ENCODE results near the gene FMO3. TPM values are rescaled to one million over a fixed set of nuclear protein-coding genes. Genes with fewer than 3 reads are reported as not detected.

FMO3 gene
- total and polyA plus RNA-seq, 2 donors (not counting 3 experiments of a cell fraction or from before 2014, with no cell fraction given): not detected

DNA sequence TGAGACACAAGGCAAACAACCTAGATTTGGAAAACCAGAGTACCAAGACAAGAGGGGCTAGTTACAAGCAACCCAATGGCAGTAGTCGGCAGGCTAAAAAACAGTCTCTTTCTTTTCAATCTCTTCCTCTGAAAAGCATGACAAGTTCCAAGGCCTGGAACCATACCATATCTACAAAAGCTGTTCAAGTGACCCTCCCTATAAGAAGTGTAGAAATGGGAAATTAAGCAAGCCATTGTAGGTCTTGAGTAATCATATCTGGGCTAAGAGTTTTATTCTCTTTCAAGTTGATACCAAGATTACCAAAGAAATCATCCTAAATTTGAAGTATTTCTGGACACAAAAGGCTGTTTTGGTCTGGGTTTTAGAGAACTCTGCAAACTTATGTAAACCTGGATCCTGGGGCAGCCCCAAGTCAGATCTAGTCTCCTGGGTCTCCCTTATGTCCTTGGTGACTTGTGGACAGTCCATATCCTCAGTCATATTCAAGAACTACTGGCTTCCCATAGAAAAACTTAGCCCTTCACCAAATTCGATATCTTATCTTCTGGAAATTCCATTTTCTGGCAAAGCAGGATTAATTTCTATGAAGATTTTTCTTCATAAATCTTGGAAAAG, 24.7 kb downstream of the FMO3 start:
- Histone ChIP-seq H3K27ac (ENCODE audit: insufficient read depth, low read depth, low read length) (no peak overlapping the region), H3K9ac (replicated peaks; ENCODE audit: extremely low read depth, insufficient read depth, low read length) (no peak overlapping the region), H3K79me2 (ENCODE audit: control insufficient read depth, insufficient read depth, low read length) (no peaks in the 10 kb centered on the region), H3K4me2 (ENCODE audit: insufficient read depth, low read length) (no peak overlapping the region), H3K9me1 (replicated peaks; ENCODE audit: control insufficient read depth, extremely low read depth, insufficient read depth, low read length) (no peaks in the 10 kb centered on the region), H3K36me3 (ENCODE audit: control insufficient read depth in 2 of 2, extremely low read depth in 1 of 2, insufficient read depth in 2 of 2, low read length in 2 of 2) (no peaks in the 10 kb centered on the region), H3K4me1 (ENCODE audit: control insufficient read depth, extremely low read depth, insufficient read depth, low read length) (no peaks in the 10 kb centered on the region), H3K4me3 (replicated peaks in 1 of 3; ENCODE audit: insufficient read depth in 1 of 3, low read depth in 1 of 3, low read length in 3 of 3) (no peak overlapping the region), H4K20me1 (replicated peaks; ENCODE audit: control insufficient read depth, extremely low read depth, insufficient read depth, low read length) (no peaks in the 10 kb centered on the region), H3K27me3 (ENCODE audit: control insufficient read depth in 2 of 2, insufficient read depth in 2 of 2, low read length in 2 of 2) (no peaks in the 10 kb centered on the region), H3K9me3 (replicated peaks; ENCODE audit: control insufficient read depth, insufficient read depth, low read length) (no peaks in the 10 kb centered on the region), H2AFZ (ENCODE audit: low read depth, low read length) (no peak overlapping the region)
- no peak for DNase-seq (ENCODE audit: low read depth, low spot score)
- POLR2A ChIA-PET: no interaction called here
- dilution Hi-C loops (cut with MboI; ENCODE audit: extremely low pct_ligation_motif_present, low sequenced_read_pairs) (no loop called here), intact Hi-C loops (cut with micrococcal nuclease) (no loop called here)
- no peak for TF ChIP-seq JUN (IDR thresholded peaks at IDR 0.05; ENCODE audit: borderline replicate concordance, insufficient read depth, insufficient read length, low read depth)
- TF ChIP-seq, protein P1, sequence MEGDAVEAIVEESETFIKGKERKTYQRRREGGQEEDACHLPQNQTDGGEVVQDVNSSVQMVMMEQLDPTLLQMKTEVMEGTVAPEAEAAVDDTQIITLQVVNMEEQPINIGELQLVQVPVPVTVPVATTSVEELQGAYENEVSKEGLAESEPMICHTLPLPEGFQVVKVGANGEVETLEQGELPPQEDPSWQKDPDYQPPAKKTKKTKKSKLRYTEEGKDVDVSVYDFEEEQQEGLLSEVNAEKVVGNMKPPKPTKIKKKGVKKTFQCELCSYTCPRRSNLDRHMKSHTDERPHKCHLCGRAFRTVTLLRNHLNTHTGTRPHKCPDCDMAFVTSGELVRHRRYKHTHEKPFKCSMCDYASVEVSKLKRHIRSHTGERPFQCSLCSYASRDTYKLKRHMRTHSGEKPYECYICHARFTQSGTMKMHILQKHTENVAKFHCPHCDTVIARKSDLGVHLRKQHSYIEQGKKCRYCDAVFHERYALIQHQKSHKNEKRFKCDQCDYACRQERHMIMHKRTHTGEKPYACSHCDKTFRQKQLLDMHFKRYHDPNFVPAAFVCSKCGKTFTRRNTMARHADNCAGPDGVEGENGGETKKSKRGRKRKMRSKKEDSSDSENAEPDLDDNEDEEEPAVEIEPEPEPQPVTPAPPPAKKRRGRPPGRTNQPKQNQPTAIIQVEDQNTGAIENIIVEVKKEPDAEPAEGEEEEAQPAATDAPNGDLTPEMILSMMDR (IDR thresholded peaks at IDR 0.05; ENCODE audit: extremely low read depth in 1 of 2, insufficient read depth in 1 of 2, low read depth in 1 of 2, low read length in 2 of 2): no peak
- no peak for TF ChIP-seq GATA2 (IDR thresholded peaks at IDR 0.05; ENCODE audit: insufficient read depth, insufficient read length, low read depth, low read length)
- TF ChIP-seq, protein P2, sequence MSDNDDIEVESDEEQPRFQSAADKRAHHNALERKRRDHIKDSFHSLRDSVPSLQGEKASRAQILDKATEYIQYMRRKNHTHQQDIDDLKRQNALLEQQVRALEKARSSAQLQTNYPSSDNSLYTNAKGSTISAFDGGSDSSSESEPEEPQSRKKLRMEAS (IDR thresholded peaks at IDR 0.05; ENCODE audit: insufficient read depth, insufficient read length): no peak
- TF ChIP-seq FOS (IDR thresholded peaks at IDR 0.05; ENCODE audit: borderline replicate concordance, insufficient read depth, low read length): no peak
- no peak for TF ChIP-seq POLR2AphosphoS5 (IDR thresholded peaks at IDR 0.05; ENCODE audit: insufficient read depth, low read depth, low read length)
- no peak for TF ChIP-seq POLR2A (IDR thresholded peaks at IDR 0.05; ENCODE audit: low read depth, low read length)
- no peak for TF ChIP-seq MYC (IDR thresholded peaks at IDR 0.05; ENCODE audit: low read depth, low read length)
- no peak for TF ChIP-seq EZH2 (IDR thresholded peaks at IDR 0.05; ENCODE audit: borderline replicate concordance, low read depth, low read length, severe bottlenecking)
- FAIRE-seq: no peak
- BruUV-seq (replicated peaks): no TSS peak
- CTCF ChIA-PET: no interaction called here
